ENCODE results near the gene SLC28A1. TPM values are rescaled to one million over a fixed set of nuclear protein-coding genes. Genes with fewer than 3 reads are reported as not detected.

The SLC28A1 gene
- polyA plus RNA-seq, 1 of the 3 experiments (the other 2 are of a cell fraction): not detected

DNA sequence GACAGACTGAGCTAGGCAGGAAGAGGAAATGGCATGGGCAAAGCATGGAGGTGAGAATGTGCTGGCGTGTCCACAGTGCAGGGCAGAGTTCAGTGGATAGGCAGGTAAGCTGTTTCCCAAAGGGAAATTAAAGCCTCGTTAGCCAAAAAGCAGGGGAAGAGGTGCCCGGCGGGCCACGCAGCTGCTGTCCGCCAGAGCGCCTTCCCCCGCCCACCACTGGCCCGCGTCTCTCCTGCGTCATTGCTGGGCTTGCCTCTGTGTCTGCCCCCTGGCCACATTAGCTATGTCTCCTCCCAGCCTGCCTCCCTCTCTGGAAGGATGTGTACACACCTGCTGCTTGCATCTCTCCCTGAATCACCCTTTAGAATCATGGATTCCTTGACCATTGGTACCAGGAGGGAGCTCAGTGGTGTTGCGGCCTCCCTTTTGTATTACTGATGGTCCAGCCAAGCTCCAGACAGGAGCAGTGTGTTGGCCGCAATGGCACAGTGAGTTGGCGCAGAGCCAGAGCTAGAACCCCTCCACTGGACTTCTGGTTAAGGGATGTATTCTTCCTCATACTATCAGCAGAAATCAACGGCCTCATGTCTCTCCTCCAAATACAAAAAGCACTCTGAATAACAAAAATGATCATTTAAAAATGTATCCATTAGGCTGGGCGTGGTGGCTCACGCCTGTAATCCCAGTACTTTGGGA is 26.6 kb downstream of the SLC28A1 start:
- Histone ChIP-seq H2AFZ (ENCODE audit: low read depth) (no peak overlapping the region; the same call in 1 of the 2 replicates), H3K27ac (ENCODE audit: low read depth in 2 of 2, low read length in 1 of 2) (peak overlapping the region in 1 of 2 experiments; percentile 95; a peak in 3 of 4 replicates), H3K79me2 (ENCODE audit: insufficient read depth) (no peaks in the 10 kb centered on the region), H4K20me1 (ENCODE audit: insufficient read depth) (no peaks in the 10 kb centered on the region), H3K4me3 (ENCODE audit: low read depth in 2 of 2, low read length in 1 of 2) (no peak overlapping the region), H3K9ac (peak overlapping the region; percentile 48; the same call in 1 of the 2 replicates), H3K4me1 (ENCODE audit: control insufficient read depth in 1 of 2, insufficient read depth in 2 of 2, low read depth in 1 of 2, low read length in 1 of 2) (peaks cover 38 to 40% of the 10 kb centered on the region in 2 experiments; a peak in 3 of 4 replicates), H3K9me3 (no peaks in the 10 kb centered on the region), H3K36me3 (replicated peaks in 1 of 2; ENCODE audit: control insufficient read depth in 1 of 2, insufficient read depth in 2 of 2, low read length in 1 of 2) (no peaks in the 10 kb centered on the region), H3K27me3 (ENCODE audit: insufficient read depth) (no peaks in the 10 kb centered on the region), H3K4me2 (peak overlapping the region; percentile 38), H3K9me2 (no peaks in the 10 kb centered on the region), H3F3A (replicated peaks; ENCODE audit: insufficient read depth) (peaks cover 22% of the 10 kb centered on the region)
- no peak for DNase-seq
- TF ChIP-seq TCF12 (IDR thresholded peaks at IDR 0.05) (no peak), SMC3 (IDR thresholded peaks at IDR 0.05; ENCODE audit: low read depth, low read length) (no peak), NFIC (IDR thresholded peaks at IDR 0.05; ENCODE audit: borderline replicate concordance) (no peak), GABPA (IDR thresholded peaks at IDR 0.05; ENCODE audit: low read depth) (no peak)
- TF ChIP-seq, protein P1, sequence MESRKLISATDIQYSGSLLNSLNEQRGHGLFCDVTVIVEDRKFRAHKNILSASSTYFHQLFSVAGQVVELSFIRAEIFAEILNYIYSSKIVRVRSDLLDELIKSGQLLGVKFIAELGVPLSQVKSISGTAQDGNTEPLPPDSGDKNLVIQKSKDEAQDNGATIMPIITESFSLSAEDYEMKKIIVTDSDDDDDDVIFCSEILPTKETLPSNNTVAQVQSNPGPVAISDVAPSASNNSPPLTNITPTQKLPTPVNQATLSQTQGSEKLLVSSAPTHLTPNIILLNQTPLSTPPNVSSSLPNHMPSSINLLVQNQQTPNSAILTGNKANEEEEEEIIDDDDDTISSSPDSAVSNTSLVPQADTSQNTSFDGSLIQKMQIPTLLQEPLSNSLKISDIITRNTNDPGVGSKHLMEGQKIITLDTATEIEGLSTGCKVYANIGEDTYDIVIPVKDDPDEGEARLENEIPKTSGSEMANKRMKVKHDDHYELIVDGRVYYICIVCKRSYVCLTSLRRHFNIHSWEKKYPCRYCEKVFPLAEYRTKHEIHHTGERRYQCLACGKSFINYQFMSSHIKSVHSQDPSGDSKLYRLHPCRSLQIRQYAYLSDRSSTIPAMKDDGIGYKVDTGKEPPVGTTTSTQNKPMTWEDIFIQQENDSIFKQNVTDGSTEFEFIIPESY (IDR thresholded peaks at IDR 0.05; ENCODE audit: borderline replicate concordance, low read depth): no peak
- TF ChIP-seq, protein P2, sequence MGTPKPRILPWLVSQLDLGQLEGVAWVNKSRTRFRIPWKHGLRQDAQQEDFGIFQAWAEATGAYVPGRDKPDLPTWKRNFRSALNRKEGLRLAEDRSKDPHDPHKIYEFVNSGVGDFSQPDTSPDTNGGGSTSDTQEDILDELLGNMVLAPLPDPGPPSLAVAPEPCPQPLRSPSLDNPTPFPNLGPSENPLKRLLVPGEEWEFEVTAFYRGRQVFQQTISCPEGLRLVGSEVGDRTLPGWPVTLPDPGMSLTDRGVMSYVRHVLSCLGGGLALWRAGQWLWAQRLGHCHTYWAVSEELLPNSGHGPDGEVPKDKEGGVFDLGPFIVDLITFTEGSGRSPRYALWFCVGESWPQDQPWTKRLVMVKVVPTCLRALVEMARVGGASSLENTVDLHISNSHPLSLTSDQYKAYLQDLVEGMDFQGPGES (IDR thresholded peaks at IDR 0.05; ENCODE audit: low read depth, low read length): no peak
- POLR2A ChIA-PET: no interaction called here
- CTCF ChIA-PET: interaction anchor here (0.7 to 1.5 kb wide), 3 partner anchors 33 to 310 kb away, joined by 3 to 4 read pairs (median 3); partner anchors contain the start of gene ZSCAN2
- 86% methylated on average over 10 of the region's 17 CpGs for WGBS (ENCODE audit: low lambda C conversion rate)

DNA sequence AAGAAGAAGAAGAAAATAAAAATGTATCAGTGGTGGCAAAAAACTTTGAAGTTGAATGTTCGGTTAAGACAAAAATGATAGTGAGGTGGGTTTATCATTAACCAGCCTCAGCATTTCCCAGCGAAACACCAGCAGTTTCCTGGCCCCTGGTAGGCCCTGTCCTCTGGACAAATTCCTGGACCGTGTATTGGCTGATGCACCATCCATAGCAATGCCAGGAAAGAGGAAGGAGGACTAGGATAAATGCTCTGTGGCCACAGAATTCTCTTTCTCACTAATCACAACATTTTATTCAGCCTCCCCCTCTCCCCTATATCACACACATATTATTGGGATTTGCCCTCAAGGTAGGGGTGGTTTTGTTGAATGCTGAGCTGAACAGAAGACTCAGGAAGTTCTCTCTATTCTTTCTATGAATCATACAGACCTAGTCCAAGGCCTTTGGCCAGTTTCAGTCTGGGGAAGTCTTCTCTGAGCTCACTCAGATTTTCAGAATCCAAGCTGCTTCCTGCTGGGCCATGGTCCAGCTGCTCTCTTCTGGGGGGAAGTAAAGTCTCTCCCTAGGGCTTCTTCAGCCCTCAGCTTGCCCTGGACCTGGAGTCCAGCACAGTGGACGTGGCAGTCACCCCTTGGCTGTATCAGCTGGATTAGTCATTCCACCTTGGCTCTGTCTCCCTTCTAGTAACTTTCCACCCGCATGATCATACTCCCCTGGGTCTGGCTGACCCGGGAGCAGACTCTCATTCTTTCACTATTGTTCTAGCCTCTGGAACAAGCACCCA is 27.6 kb downstream of the SLC28A1 start:
- Histone ChIP-seq H2AFZ (ENCODE audit: low read depth) (peak overlapping the region; percentile 63), H3K4me2 (peak overlapping the region; percentile 38), H3K9ac (peak overlapping the region; percentile 48; the same call in 1 of the 2 replicates), H3K36me3 (replicated peaks in 1 of 2; ENCODE audit: control insufficient read depth in 1 of 2, insufficient read depth in 2 of 2, low read length in 1 of 2) (no peaks in the 10 kb centered on the region), H3K4me3 (ENCODE audit: low read depth in 2 of 2, low read length in 1 of 2) (no peak overlapping the region), H3K27me3 (ENCODE audit: insufficient read depth) (no peaks in the 10 kb centered on the region), H3K9me3 (no peaks in the 10 kb centered on the region), H3K79me2 (ENCODE audit: insufficient read depth) (no peaks in the 10 kb centered on the region), H4K20me1 (ENCODE audit: insufficient read depth) (no peaks in the 10 kb centered on the region), H3K27ac (ENCODE audit: low read depth in 2 of 2, low read length in 1 of 2) (peak overlapping the region; percentile 75 to 95), H3F3A (replicated peaks; ENCODE audit: insufficient read depth) (peaks cover 22% of the 10 kb centered on the region), H3K9me2 (no peaks in the 10 kb centered on the region), H3K4me1 (ENCODE audit: control insufficient read depth in 1 of 2, insufficient read depth in 2 of 2, low read depth in 1 of 2, low read length in 1 of 2) (peaks cover 38 to 40% of the 10 kb centered on the region in 2 experiments; a peak in 3 of 4 replicates)
- ChIA-PET CTCF (interaction anchor here (1.0 to 1.5 kb wide), 2 partner anchors 34 to 66 kb away, joined by 3 to 4 read pairs; no protein-coding TSS in a partner anchor), POLR2A (no interaction called here)
- DNase-seq: no peak
- 31% methylated on average over 6 of the region's 6 CpGs for WGBS (ENCODE audit: low lambda C conversion rate)
- no peak for TF ChIP-seq RAD21 (IDR thresholded peaks at IDR 0.05; ENCODE audit: low read length)
- 0 out of 2 replicates have a peak, but pooled peaks have one; percentile 20 for TF ChIP-seq TAF1 (IDR thresholded peaks at IDR 0.05; ENCODE audit: borderline replicate concordance, low read depth, low read length)
- no peak for TF ChIP-seq RCOR1 (IDR thresholded peaks at IDR 0.05; ENCODE audit: low read length)
- peak; percentile 74 for TF ChIP-seq ELF1 (IDR thresholded peaks at IDR 0.05)
- TF ChIP-seq, protein P2 (IDR thresholded peaks at IDR 0.05; ENCODE audit: low read depth, low read length): no peak
- TF ChIP-seq, protein P3, sequence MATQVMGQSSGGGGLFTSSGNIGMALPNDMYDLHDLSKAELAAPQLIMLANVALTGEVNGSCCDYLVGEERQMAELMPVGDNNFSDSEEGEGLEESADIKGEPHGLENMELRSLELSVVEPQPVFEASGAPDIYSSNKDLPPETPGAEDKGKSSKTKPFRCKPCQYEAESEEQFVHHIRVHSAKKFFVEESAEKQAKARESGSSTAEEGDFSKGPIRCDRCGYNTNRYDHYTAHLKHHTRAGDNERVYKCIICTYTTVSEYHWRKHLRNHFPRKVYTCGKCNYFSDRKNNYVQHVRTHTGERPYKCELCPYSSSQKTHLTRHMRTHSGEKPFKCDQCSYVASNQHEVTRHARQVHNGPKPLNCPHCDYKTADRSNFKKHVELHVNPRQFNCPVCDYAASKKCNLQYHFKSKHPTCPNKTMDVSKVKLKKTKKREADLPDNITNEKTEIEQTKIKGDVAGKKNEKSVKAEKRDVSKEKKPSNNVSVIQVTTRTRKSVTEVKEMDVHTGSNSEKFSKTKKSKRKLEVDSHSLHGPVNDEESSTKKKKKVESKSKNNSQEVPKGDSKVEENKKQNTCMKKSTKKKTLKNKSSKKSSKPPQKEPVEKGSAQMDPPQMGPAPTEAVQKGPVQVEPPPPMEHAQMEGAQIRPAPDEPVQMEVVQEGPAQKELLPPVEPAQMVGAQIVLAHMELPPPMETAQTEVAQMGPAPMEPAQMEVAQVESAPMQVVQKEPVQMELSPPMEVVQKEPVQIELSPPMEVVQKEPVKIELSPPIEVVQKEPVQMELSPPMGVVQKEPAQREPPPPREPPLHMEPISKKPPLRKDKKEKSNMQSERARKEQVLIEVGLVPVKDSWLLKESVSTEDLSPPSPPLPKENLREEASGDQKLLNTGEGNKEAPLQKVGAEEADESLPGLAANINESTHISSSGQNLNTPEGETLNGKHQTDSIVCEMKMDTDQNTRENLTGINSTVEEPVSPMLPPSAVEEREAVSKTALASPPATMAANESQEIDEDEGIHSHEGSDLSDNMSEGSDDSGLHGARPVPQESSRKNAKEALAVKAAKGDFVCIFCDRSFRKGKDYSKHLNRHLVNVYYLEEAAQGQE (IDR thresholded peaks at IDR 0.05; ENCODE audit: low read depth, low read length): no peak
- TF ChIP-seq NRF1 (IDR thresholded peaks at IDR 0.05; ENCODE audit: low read depth, low read length): no peak
- TF ChIP-seq POLR2AphosphoS5 (IDR thresholded peaks at IDR 0.05; ENCODE audit: low read depth, low read length): peak; percentile 24; the same call in 1 of the 2 replicates
- TF ChIP-seq, protein P4, sequence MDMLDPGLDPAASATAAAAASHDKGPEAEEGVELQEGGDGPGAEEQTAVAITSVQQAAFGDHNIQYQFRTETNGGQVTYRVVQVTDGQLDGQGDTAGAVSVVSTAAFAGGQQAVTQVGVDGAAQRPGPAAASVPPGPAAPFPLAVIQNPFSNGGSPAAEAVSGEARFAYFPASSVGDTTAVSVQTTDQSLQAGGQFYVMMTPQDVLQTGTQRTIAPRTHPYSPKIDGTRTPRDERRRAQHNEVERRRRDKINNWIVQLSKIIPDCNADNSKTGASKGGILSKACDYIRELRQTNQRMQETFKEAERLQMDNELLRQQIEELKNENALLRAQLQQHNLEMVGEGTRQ (IDR thresholded peaks at IDR 0.05; ENCODE audit: borderline replicate concordance, low read depth, low read length): no peak
- TF ChIP-seq MEF2A (IDR thresholded peaks at IDR 0.05; ENCODE audit: borderline replicate concordance, low read depth): no peak

All from SK-N-SH (cell line).